GM21390 (cell line): Measurements from ENCODE around the gene AKR7A2.
A peak's percentile ranks its signal among the peaks of the same experiment; 100 is the strongest.

Experiments
- ATAC-seq: cut with Tn5 transposase; IDR thresholded peaks from one replicate; pipeline ENCODE4 v1.9.1; 2021; ENCODE audit not compliant: unreplicated experiment

Gene AKR7A2

GRCh38 chr1:19311931-19312781 lies at the start of gene AKR7A2, which contains the start of gene SLC66A1:
Gene AKR7A2, minus strand, starts transcription at chr1:19312144. Its CDS starts 20 bp downstream, at chr1:19312124.
Gene SLC66A1, plus strand, starts transcription at chr1:19312326. Its CDS starts 5,352 bp downstream, at chr1:19317678.
- ATAC-seq = peak; percentile 61

GRCh38 chr1:19360843-19361610 lies 49.1 kb upstream of the AKR7A2 start:
- ATAC-seq = no peak

- no peak for ATAC-seq
These were observed 48.5 kb upstream of the AKR7A2 start for GRCh38 chr1:19360432-19360831.

GRCh38 chr1:19360016-19360415 lies 48.1 kb upstream of the AKR7A2 start:
- ATAC-seq = no peak

- no peak for ATAC-seq
These were observed 47.4 kb upstream of the AKR7A2 start for GRCh38 chr1:19359357-19359756.

GRCh38 chr1:19358710-19359109 lies 46.8 kb upstream of the AKR7A2 start:
- ATAC-seq = no peak

GRCh38 chr1:19357299-19357986 lies 45.5 kb upstream of the AKR7A2 start:
- no peak for ATAC-seq

GRCh38 chr1:19356266-19356665 lies 44.3 kb upstream of the AKR7A2 start:
- ATAC-seq = no peak

GRCh38 chr1:19354531-19354981 lies 42.6 kb upstream of the AKR7A2 start:
- no peak for ATAC-seq

GRCh38 chr1:19353596-19353995 lies 41.7 kb upstream of the AKR7A2 start:
- no peak for ATAC-seq

GRCh38 chr1:19352839-19353238 lies 40.9 kb upstream of the AKR7A2 start:
- ATAC-seq = no peak

- no peak for ATAC-seq
These were observed 39.9 kb upstream of the AKR7A2 start for GRCh38 chr1:19351873-19352272.

GRCh38 chr1:19350566-19350965 lies 38.6 kb upstream of the AKR7A2 start:
- ATAC-seq = no peak

GRCh38 chr1:19349999-19350398 lies 38.1 kb upstream of the AKR7A2 start:
- ATAC-seq = no peak

GRCh38 chr1:19348441-19349198 lies 36.7 kb upstream of the AKR7A2 start:
- no peak for ATAC-seq

GRCh38 chr1:19347533-19348172 lies 35.7 kb upstream of the AKR7A2 start:
- ATAC-seq = no peak

- no peak for ATAC-seq
These were observed 34.1 kb upstream of the AKR7A2 start for GRCh38 chr1:19346026-19346425.

GRCh38 chr1:19345391-19345790 lies 33.4 kb upstream of the AKR7A2 start:
- ATAC-seq = no peak

- no peak for ATAC-seq
These were observed 32.9 kb upstream of the AKR7A2 start for GRCh38 chr1:19344831-19345230.

- ATAC-seq = no peak
These were observed 32.4 kb upstream of the AKR7A2 start for GRCh38 chr1:19344372-19344810.
